GM18498 (cell line): ENCODE data around the gene ABCF3.

Experiments
- ATAC-seq: cut with Tn5 transposase; IDR thresholded peaks from one replicate; pipeline ENCODE4 v1.9.1; 2021; ENCODE audit warnings: mild to moderate bottlenecking, moderate library complexity; ENCODE audit not compliant: unreplicated experiment

Gene ABCF3

DNA sequence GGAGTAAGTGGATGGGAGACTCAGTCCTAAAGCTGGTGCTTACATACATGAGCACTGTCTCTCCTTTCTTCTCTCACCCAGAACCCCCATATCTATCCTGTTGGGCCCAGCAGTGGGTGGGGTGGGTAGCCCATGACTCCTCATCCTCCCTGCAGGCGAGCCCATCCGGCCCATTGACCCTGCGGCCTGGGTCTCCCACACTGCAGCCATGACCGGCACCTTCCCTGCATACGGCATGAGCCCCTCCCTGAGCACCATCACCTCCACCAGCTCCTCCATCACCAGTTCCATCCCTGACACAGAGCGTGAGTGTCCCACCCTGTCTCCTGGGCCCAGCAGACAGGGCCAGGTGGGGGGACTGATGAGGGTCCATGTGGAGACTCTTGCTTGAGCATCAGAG, 19.3 kb upstream of the ABCF3 start:
- ATAC-seq = no peak

DNA sequence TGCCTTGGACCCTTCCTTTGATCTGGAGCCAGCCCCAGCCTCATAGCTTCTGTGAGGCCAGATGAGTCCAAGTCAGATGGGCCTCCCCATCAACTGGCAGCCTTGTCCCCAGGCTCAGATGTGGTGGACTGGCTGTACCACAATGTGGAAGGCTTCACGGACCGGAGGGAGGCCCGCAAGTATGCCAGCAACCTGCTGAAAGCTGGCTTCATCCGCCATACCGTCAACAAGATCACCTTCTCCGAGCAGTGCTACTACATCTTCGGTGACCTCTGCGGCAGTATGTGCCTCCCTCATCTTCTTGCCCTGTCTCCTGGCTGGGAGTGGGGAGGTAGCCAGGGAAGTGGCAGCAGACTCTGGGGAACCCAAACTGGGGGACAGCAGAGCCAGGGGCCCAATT, 18.2 kb upstream of the ABCF3 start:
- ATAC-seq = no peak

DNA sequence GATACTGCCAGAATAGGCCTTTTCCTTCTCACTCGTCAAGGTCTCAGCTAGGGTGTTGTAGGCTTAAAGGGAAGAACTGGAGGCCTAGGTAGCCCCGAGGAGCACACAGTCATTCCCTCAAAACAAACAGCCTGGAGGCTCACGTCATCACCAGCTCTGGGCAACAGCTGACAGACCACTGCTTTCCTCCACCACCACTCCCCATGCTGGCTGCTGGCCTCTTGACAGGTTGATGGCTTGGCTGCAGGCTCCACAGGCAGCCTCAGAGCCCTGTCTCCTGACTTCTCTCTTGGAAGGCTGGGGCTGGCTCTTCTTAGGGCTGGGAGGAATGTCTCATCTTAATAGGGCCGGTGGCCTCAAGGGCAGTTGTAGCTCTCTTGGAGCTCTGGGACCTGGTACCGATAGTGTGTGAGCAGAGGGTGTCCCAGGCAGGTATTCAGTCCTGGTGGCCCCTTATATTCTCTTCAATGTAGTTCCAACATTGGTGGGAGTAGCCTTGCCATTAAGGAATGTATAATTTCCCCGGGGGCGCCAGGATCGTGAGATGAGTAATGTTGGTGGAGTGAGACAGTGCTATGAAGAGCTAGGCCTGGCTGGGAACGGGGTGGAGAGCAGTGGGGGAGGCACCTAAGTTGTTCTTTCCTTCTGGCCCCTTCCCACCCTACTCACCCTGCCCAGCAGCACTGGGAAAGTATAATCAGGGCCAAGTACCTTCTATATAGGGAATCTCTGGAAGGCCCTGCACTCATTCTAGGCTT, 17.5 kb upstream of the ABCF3 start:
- no peak for ATAC-seq

DNA sequence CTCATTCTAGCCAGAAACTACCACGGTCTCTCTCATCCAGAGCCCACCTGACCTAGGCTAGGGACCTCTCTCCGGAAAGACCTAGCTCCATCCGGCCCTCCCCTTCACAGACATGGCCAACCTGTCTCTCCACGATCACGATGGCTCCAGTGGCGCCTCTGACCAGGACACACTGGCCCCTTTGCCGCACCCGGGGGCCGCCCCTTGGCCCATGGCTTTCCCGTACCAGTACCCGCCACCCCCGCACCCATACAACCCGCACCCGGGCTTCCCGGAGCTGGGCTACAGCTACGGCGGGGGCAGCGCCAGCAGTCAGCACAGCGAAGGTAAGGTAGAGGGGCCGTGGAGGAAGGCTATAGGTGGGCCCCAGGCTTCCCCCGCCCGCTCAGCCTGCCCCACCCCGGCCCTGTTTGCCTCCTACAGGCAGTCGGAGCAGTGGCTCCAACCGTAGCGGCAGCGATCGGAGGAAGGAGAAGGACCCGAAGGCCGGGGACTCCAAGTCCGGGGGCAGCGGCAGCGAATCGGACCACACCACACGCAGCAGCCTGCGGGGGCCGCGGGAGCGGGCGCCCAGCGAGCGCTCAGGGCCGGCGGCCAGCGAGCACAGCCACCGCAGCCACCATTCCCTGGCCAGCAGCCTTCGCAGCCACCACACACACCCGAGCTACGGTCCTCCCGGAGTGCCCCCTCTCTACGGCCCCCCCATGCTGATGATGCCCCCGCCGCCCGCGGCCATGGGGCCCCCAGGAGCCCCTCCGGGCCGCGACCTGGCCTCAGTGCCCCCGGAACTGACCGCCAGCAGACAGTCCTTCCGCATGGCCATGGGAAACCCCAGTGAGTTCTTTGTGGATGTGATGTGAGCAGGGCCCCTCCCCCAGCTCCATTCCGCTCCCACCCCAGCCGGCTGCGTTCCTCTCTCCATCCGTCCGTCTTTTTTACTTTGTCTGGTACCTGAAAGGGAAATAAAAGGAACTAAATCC, 15.8 kb upstream of the ABCF3 start:
- ATAC-seq = no peak

DNA sequence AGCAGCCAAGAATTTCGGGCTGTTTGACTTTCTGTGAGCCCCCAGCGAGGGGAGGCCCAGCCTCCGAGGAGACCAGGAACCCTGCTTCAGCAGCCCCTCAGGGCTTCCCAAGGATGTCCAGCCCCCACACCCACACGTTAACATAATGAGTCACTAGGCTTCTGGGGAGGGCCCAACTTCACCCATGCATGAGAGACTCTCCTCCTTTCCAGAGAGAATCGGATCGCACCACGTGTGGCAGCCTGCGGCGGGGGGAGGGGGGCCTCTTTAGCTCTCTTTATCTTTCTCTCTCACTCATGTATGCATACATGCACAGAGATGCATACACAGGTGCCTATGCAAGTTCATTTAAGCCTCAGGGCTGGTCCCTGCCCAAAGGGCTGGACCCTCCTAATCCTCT, 14.4 kb upstream of the ABCF3 start:
- no peak for ATAC-seq

DNA sequence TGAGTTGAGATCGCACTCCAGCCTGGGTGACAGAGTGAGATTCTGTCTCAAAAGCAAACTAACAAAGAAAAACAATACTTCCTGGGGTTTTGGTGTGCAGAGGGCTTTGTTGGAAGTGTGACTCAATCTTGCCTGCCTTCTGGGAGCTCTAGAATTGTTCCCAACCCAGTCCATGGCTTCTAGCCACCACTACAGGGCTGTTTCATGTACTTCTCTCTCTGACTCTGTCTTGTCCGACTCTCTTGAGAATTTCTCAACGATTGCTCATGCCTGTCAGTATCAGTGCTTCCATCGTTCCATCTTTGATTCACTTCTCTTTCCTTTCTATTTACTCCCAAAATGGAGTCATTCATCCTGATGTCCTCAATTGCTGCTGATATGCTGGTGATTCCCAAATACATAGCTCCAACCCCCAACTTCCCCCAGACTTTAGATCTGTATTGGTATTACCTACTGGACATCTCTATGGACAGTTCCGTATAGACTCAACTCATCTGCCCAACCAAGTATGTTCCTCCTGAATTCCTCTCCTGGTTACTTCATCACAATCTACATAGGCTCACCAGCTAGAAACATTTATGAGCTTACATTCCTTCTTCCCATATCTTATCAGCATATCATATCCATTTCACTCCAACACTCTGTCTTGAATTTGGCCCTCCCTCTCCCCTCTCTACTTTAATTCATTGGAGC, 13.2 kb upstream of the ABCF3 start:
- no peak for ATAC-seq

DNA sequence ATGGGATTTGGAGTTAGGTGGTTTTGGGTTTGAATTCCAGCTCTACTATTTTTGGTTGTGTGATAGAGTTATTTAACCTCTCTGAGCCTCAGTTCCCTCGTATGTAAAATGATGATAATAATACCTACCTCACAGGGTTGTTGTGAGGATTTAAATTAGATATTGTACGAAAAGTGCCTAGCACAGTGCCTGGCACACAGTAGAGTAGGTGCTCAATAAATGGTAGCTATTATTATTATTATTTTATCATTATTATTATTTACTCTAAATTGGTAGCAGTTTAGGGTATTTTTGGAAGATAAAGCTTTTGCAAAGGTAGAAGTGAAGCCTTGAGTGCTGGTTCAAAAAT, 12.7 kb upstream of the ABCF3 start:
- no peak for ATAC-seq

DNA sequence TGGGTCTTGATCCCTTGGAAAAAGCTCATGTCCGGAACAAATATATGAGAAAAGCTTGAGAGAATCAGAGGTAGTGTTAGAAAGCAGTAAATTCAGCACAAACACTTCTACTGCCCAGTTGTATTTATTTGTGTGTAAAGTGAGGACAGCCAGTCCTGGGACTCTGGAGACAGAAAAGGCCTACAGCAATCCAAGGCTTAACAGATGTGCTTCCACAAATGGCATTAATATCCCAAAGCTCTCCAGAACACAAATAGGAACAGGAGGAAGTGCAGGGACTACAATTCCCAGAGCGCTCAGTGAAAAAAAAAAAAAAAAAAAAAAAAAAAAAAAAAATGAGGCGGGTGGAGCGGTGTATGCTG, 11.7 kb upstream of the ABCF3 start:
- ATAC-seq = no peak

DNA sequence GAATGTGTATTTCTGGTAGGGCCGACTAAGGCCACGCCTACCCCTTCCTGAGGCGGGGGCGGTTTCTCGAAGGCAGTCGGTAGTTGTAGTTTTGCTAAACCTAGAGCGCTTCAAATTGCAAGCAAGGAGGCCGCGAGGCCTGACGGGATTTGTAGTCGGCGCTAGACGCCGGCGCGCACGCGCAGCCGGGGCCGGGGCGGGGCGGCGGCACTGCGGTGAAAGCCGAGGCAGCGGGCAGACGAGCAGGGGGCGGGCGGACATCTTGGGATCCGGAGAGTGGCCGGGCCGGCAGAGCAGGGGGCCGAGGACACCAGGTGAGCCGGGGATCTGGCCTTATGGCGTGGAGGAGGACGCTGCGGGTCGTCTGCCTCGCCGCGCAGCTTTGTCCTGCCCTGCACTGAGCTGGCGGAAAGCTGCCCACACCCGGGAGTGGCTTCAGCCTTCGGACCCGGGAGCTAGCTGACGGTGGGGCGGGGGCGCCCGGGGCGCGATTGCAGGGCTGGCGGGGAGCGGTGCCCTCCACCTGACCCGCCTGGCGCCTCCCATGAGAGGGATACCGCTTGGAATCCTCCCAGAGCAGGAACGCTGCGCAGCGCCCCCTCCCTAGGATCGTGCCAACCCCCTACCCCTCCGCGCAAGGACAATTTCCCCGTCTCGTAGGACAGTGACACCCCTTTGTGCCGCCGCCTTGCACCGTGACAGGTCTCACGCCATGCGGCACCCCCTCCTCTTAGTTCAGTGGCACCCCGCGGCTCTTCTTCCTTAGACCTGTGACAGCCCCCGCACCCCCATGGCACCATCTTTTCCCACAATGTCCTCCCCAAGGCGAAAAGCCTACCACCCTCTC, 11.1 kb upstream of the ABCF3 start, which contains the start of gene AP2M1:
Gene AP2M1 (plus strand): TSS at position 210 of the 847 bp plus-strand sequence. CDS start 2,139 bp downstream, outside the sequence.
- ATAC-seq = peak; percentile 93

DNA sequence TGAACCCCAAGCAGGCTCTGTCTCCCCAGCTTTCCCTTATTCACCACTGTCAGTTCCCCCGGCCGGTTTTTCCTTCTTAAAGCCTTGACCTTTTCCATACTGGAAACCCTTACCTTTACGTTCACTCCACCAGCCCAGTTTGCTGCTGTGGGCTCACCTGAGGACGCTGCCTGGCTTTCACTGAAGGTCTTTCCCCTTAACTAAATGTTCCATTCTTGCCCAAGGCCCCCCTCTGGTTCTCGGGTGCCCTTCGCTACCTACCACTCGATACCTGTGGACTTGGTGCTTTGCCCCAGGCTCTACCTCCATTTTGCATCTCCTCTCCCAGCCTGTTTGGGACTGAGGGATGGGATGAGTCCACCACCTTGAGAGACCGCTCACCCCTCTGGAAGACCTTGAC, 10.5 kb upstream of the ABCF3 start:
- ATAC-seq = no peak

DNA sequence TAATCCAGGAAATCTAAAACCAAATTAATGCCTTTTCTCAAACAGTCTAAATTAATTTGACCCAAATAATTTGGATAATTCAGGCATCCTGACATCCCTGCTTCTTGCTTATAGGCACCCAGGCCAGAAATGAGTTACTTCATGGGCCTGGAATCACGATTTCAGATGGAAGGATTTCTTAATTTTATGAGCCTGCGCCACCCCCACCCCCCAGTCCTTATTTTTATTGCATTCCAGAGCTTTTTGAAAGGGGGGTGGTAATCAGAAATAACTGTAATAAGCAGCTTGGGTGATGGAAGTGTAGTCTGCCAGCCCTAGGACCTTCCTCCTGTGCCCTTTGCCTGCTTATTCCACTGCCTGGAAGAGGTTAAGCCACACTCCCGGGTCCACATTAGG, 10.0 kb upstream of the ABCF3 start:
- ATAC-seq = no peak

DNA sequence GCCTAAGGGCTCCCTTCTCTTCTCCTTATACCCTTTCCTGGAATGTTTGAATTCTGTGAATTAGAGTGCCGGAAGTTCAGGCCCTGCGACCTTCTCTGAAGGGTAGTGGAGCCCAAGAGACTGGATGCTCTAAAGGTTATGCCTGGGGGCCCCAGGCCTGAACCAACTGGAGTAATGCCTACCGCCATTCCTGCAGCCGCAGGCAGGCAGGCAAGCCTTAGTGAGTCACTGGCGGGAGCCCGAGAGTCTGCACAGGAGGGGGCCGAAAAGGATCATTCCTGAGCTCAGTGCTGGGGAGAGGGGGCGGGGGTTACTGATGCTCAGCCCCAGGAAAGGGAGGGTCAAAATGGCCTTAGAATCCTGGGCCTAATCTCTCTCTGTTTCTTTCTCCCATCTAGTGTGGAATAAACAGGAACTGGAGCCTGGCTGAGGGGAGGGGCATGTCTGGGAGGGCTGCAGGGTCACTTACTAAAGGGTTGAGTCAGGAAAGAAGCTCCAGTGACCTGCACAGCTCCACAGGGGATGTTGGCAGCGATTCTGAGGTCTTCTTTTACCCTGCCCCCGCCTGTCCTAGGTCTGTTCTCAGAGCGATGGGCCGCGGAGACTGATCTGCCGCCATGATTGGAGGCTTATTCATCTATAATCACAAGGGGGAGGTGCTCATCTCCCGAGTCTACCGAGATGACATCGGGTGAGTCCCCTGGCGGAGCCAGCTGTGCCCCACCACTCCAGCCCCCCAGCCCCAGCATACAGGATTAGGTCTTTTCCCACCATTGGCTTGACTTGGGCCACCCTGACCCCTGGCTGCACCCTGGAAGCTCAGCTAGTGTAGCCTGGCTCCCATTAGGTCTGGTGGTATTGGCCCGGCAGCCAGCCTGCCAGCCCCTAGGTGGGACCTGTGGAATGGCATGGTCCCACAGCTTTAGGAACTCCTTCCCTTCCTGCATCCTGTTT, 9.3 kb upstream of the ABCF3 start:
- no peak for ATAC-seq

DNA sequence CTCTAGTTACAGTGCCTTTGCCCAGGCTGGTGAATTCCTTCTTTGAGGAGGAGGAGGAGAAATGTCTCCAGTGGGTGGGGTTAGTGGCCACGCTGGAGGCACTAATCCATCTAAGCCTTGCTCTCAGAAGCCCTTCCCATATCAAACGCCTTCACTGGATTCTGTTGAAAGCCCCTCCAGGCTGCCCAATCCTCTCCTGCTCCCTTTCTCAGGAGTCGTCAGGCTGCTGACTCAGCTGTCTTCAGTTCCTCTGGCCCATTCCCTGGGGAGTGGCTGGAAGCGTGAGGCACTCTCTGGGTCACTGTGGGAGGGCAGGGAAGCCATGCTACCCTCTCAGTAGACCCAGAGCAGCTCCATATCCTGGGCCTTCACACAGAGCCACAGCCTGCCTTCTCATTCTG, 8.7 kb upstream of the ABCF3 start:
- no peak for ATAC-seq

DNA sequence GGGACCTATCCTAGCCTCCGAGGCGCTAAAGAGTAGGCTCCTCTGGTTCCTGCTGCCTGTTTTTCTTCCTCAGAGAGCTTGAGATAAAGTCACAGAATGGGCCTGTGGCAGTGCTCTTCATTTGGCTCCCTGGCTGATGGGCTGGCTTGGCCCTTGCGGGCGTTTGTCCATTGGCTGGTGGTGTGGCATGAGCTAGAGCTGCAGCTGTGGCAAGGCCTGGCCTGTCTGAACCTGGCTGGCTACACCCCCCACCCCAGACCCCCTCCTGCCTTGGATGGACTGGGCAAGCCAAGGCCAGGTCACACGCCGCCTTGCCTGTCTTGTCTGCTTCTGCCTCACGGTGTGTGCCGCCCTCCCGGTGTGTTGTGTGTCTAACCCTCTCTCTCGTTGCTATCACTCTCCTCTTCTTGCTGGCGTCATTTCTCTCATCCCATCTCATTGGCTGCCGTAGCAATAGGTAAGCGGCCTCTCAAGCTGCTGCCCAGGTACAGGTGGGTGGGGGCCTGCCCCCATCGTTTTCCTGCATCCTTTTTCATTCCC, 8.2 kb upstream of the ABCF3 start:
- ATAC-seq = no peak

DNA sequence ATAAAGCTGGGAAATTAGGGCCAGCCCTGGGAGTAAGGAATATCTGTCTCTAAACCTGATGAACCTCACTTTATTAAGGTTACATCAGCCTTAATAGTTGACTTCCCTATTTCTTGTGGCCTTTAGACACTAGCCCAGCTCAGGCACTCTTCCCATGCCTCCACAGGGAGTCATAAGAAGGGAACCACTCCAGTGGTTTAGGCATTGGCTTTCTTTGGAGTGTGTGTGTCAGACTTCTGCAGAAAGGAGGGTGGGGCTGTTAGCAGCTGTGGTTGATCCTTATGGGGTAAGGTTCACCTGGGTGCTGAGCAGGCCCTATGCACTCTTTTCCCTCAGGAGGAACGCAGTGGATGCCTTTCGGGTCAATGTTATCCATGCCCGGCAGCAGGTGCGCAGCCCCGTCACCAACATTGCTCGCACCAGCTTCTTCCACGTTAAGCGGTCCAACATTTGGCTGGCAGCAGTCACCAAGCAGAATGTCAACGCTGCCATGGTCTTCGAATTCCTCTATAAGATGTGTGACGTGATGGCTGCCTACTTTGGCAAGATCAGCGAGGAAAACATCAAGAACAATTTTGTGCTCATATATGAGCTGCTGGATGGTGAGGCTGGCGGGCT, 7.4 kb upstream of the ABCF3 start:
- ATAC-seq = no peak

DNA sequence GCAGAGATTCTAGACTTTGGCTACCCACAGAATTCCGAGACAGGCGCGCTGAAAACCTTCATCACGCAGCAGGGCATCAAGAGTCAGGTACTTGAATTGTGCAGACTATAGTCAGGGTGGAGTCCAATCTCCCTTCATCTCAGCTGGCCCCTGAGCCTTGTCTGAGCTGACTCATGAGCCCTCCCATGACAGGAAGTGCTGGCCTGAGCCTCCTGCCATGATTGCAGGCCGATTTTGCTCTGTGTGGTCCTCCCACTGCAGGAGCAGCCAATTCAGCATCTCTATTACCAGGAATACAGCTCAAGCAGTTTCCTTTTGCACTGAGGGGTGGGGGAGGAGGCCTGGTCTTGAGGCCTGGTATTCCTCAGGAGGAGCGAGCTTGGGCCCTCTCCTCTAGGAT, 5.8 kb upstream of the ABCF3 start:
- no peak for ATAC-seq

DNA sequence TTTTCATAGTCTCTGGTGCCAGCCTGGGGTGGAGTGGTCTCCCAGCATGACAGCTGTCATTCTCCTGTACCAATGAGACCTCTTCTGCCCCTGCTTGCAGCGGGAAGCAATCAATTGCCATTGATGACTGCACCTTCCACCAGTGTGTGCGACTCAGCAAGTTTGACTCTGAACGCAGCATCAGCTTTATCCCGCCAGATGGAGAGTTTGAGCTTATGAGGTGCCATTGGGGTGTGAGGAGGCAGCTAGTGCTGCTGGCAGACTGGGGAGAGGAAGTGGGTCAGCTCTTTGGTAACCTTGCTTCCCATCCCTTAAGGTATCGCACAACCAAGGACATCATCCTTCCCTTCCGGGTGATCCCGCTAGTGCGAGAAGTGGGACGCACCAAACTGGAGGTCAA, 4.4 kb upstream of the ABCF3 start:
- no peak for ATAC-seq

DNA sequence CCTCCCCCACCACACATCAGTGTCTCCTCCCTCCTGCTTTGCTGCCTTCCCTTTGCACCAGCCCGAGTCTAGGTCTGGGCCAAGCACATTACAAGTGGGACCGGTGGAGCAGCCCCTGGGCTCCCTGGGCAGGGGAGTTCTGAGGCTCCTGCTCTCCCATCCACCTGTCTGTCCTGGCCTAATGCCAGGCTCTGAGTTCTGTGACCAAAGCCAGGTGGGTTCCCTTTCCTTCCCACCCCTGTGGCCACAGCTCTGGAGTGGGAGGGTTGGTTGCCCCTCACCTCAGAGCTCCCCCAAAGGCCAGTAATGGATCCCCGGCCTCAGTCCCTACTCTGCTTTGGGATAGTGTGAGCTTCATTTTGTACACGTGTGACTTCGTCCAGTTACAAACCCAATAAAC, 2.3 kb upstream of the ABCF3 start:
- no peak for ATAC-seq
